ENCODE results near the gene NOB1.

- no peak for TF ChIP-seq GABPA (tag; conservative IDR thresholded peaks at IDR 0.05; ENCODE audit: low read depth)
- TF ChIP-seq E2F4 (CRISPR knock-in tag; IDR thresholded peaks at IDR 0.05; ENCODE audit: low read depth) = no peak
- TF ChIP-seq ZNF592 (IDR thresholded peaks at IDR 0.05) = no peak
- TF ChIP-seq, protein P1, sequence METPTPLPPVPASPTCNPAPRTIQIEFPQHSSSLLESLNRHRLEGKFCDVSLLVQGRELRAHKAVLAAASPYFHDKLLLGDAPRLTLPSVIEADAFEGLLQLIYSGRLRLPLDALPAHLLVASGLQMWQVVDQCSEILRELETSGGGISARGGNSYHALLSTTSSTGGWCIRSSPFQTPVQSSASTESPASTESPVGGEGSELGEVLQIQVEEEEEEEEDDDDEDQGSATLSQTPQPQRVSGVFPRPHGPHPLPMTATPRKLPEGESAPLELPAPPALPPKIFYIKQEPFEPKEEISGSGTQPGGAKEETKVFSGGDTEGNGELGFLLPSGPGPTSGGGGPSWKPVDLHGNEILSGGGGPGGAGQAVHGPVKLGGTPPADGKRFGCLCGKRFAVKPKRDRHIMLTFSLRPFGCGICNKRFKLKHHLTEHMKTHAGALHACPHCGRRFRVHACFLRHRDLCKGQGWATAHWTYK (CRISPR knock-in tag; IDR thresholded peaks at IDR 0.05) = no peak
- no peak for TF ChIP-seq POLR2B (IDR thresholded peaks at IDR 0.05; ENCODE audit: low read depth, partially characterized antibody)
- TF ChIP-seq NR1H2 (CRISPR knock-in tag; IDR thresholded peaks at IDR 0.05) = no peak
- TF ChIP-seq MTA1 (IDR thresholded peaks at IDR 0.05; ENCODE audit: borderline replicate concordance) = no peak
- no peak for TF ChIP-seq ZNF583 (CRISPR knock-in tag; IDR thresholded peaks at IDR 0.05)
- no peak for TF ChIP-seq UBTF (IDR thresholded peaks at IDR 0.05; ENCODE audit: borderline replicate concordance in 1 of 2, low read depth in 2 of 2, low read length in 2 of 2)
- TF ChIP-seq MTA2 (IDR thresholded peaks at IDR 0.05; ENCODE audit: low read depth) = no peak
- no peak for TF ChIP-seq MEF2A (IDR thresholded peaks at IDR 0.05; ENCODE audit: control insufficient read depth, low read depth, low read length)
- TF ChIP-seq FOXJ3 (CRISPR knock-in tag; IDR thresholded peaks at IDR 0.05) = no peak
- TF ChIP-seq ZNF639 (CRISPR knock-in tag; conservative IDR thresholded peaks at IDR 0.05 in 1 of 2, IDR thresholded peaks at IDR 0.05 in 1 of 2) = no peak
Observed at GRCh38 chr16:69698404-69698803, 56.3 kb downstream of the NOB1 start.

Measured in K562 (cell line).